HG02885 (cell line): ENCODE results near the gene ATXN1.

Source experiments
- ATAC-seq: cut with Tn5 transposase; IDR thresholded peaks from one replicate; pipeline ENCODE4 v1.9.1; 2021; ENCODE audit warnings: mild to moderate bottlenecking; ENCODE audit not compliant: unreplicated experiment, poor library complexity

ATXN1 gene

DNA sequence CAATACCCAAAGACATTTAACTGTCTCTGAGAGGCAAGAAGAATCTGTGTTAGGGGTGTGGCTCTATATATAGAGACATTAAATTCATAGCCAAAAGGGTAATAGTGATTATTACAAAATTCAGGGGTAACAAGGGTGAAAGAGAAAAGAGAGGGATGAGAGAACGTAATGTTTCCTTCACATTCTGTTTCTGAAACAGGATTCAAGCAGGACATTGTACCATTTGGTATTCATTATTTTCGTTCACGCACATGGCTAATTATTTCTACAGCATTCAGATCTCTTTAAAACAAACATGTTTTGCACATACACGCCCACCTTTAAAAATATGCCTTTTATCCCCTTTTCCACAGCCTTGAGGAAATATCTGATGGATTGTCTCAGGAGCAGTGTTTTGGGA is 400.1 kb downstream of the ATXN1 start:
- ATAC-seq: no peak

GRCh38 chr6:16360365-16360764 is 400.9 kb downstream of the ATXN1 start:
- ATAC-seq: no peak

DNA sequence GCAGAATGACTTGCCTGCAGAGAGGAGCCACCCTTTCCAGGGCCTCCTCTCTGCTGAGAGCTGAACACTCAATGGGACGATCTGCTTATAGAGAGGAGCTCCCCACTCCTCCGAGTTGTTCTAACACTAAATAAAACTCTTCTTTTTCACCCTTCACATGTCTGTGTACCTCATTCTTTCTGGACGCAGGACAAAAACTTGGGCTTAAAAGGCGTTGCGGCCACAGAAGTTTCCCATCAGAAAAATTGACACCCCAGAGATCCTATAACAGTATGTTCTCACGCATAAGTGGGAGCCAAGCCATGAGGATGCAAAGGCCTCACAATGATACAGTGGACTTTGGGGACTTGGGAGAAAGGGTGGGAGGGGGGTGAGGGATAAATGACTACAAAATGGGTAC is 401.7 kb downstream of the ATXN1 start:
- ATAC-seq: no peak

- ATAC-seq: no peak
Observed at GRCh38 chr6:16358531-16359138, 402.6 kb downstream of the ATXN1 start.

DNA sequence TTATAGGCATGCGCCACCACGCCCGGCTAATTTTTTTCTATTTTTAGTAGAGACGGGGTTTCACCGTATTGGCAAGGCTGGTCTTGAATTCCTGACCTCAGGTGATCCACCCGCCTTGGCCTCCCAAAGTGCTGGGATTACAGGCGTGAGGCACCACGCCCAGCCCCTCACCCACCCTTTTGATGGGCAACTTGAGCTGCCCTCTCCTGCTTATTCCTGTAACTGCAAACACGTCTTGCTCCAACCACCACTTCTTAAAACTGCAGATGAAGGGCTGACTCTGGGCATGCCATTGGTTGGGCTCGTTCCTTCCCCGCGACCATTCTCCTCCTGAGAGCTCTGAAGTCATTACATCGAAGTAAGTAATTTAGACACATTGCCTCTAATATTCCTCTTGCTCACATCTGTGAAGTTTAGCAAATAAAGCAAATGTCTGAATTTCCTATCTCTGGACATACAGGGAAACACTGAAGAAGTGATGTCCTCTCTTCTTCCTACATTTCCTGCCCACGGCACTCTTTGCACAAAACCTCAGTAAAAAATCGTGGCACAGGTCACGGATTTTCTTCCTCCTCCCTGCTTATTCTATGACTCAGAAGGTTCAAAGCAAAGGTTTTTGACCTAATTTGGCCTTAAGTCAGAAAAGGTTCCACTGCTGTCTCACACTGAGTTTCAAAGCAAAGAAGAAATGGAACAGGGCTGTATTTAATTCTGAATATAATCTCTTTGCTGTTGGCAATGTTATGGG is 405.4 kb downstream of the ATXN1 start:
- no peak for ATAC-seq

DNA sequence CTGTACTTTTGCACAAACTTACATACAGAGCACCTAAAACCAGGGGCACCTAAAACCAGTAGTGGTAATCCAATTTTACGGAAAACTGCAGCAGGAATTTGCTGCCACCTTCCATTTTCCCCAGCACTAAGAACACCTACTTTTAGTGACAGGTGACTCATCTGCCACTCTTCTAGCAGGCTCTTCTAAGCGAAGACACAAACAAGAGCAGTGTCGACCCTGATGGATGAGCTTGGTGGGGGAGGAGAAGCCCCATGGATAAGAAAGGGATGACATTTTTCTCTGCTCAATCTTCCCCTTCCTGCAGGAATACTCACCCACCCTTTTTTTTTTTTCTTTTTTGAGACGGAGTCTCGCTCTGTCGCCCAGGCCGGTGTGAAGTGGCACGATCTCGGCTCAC is 406.0 kb downstream of the ATXN1 start:
- ATAC-seq: no peak

- no peak for ATAC-seq
Observed at GRCh38 chr6:16354692-16355091, 406.6 kb downstream of the ATXN1 start.

- no peak for ATAC-seq
Observed at GRCh38 chr6:16352821-16353438, 408.3 kb downstream of the ATXN1 start.

DNA sequence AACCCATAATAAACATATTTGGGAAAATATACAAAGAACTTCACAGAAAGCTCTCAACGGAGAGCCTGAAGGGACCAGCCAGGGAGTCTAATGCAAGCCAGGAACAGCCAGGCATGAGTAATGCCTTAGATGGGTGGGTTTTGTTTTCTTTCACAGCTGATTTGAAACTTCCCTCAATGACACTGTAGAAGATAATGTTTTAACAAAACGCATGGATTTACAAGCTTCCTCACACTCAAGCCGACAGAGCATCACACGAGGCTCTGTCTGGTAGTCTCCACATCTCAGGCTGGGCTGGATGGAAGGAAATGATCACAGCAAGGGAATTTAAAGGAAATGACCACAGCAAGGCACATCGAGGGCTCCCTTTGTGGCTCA is 409.0 kb downstream of the ATXN1 start:
- ATAC-seq: no peak

DNA sequence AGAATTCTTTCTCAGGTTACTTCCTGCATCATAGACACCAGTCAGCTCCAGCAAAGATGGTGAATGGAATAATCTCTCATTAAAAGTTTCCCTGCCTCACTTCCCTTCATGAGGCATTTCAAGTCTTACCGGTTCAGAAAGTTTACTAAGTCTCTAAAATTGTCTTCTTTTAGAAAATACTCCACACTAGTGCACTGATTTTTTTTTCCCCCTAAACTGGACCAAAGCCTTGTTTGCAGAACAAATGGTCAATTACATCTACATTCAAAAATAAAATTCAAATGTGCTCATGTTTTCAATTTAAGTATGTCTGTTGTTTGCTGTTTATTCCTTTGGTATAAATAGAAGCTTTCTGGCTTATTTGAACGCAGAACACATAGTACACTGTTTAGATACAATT is 411.7 kb downstream of the ATXN1 start:
- no peak for ATAC-seq

- ATAC-seq: no peak
Observed at GRCh38 chr6:16346831-16347230, 414.4 kb downstream of the ATXN1 start.

DNA sequence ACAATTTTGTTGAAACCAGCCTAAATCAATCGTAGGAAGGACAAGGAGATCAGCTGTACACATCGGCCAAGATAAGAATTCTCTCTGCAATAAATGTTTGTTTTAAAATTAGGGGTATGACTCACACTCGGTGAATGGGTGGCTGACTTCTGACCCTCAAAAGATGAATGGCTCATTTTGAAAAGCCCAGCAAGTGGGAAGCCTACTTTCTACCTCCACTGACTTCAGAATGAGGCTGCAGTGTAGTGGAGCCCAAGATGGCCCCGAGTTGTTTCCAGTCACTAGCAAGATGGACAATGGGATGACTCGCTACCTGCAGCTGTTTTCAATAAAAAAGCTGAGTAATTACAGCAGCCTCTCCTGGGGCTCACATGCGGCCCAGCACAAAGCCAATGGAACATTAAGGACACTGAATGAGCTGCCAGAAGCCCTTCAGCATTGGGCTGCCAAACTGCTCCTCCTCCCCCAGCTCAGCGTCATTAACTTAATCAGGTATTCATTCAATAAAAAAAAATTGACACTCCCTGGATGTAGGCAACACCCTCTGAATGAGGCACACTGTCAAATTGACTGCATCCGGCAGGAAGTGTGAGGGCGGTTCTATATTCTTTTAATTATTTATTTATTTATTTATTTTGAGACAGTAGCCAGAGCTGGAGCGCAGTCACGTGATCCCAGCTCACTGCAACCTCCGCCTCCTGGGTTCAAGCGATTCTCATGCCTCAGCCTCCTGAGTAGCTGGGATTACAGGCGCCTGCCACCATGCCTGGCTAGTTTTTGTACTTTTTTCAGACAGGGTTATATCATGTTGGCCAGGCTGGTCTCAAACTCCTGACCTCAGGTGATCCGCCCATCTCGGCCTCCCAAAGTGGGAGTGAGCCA is 415.6 kb downstream of the ATXN1 start:
- ATAC-seq: no peak

DNA sequence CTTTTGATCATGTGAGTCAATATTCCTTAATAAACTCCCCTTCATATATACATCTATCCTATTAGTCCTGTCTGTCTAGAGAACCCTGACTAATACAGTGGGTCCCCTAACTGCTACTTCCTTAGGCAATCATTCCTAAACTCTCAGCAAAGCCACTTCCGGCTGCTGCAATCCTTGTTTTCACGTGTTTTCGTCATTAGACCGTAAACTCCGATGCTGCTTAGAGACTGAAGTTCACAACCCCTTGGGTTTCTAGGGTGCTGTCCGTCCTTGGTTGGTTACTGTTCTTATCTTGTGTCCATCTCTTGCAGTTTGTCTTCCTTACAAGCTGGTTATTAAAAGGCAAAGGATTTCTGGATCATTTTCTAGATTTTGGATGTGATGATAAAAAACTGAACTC is 416.5 kb downstream of the ATXN1 start:
- no peak for ATAC-seq

DNA sequence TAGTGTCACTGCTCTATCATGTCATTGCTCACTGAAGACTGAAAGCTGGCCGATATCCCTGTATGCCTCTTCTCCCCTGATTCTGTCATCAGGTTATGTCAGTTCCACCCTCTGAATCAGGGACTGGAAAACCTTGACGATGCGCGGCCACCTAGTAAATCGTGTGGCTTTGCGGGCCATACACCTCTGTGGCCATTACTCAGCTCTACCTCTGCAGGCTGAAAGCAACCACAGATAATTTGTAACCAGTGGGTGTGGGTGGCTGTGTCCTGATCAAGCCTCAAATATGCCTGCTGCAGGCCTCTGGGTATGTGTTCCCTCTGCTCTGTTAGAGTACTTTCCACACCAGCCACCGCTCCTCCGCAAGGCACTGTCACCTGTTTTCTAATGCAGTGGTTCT is 417.7 kb downstream of the ATXN1 start:
- ATAC-seq: no peak

DNA sequence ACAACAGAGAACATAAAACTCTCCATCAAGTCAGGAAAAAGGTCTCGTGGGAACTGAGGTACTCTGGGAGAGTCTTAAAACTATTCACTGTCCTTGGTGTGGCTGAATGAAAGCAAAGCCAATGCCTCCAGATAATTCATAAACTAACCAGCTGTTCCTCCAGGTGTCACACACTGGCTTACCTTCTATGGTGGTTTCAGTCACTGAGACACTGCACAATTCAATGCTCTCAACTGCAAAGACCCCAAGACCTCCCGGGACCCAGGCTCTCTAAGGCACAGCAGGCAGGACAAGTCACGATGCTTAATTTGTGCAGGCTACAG is 422.0 kb downstream of the ATXN1 start:
- no peak for ATAC-seq

- ATAC-seq: no peak
Observed at GRCh38 chr6:16338577-16339264, 422.5 kb downstream of the ATXN1 start.

DNA sequence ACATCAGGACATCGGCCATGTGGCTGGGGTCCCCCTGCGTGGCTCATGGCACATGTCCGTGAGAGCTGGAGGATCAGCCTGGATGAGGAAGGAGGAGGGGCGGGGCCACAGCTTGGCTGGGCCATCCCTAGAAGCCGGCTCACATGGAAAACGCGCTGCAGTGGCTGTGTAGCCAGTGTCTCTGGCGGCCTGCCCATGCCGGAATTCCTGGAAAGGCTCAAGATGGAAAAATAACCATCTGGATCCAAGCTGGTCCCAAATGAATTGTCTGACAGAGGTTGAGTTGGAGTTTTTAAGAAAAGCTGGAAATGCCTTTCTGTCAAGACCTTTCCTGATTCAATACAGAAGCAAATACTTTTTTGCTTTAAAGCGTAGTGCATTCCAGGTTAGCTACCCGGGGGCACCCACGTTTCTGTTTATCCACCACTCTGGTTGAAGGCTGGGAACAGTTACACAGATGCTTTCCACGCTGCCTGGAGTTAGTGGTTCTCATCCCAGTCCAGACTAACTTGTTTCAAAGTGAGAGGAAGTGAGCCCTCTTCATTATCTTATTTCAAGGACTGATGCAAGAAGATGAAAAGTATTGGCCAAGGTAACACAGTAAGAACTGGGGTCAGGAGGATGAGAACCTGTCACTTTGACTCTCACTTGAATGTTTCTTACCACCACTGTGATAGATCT is 423.8 kb downstream of the ATXN1 start:
- no peak for ATAC-seq

DNA sequence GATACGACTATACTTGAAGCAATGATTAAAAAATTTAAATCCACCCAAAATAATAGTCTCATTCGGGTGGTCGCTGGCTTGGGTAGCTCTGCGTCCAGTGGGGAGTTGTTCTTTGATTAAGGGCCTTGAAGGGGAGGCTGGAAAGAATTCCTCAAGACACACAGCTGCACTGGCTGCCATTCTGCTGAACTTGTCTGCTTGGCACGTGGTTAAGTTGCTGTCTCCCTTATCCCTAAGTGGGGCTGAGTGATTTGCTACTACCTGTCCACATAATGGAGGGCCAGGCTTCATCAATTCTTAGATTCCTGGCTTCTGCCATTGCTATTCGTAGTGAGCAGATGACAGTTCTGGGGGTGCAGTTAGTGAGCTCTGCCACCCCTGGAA is 424.4 kb downstream of the ATXN1 start:
- ATAC-seq: no peak

GRCh38 chr6:16336056-16336818 is 425.0 kb downstream of the ATXN1 start:
- ATAC-seq: no peak
